ENCODE data around the gene THBS1.

The THBS1 gene

DNA sequence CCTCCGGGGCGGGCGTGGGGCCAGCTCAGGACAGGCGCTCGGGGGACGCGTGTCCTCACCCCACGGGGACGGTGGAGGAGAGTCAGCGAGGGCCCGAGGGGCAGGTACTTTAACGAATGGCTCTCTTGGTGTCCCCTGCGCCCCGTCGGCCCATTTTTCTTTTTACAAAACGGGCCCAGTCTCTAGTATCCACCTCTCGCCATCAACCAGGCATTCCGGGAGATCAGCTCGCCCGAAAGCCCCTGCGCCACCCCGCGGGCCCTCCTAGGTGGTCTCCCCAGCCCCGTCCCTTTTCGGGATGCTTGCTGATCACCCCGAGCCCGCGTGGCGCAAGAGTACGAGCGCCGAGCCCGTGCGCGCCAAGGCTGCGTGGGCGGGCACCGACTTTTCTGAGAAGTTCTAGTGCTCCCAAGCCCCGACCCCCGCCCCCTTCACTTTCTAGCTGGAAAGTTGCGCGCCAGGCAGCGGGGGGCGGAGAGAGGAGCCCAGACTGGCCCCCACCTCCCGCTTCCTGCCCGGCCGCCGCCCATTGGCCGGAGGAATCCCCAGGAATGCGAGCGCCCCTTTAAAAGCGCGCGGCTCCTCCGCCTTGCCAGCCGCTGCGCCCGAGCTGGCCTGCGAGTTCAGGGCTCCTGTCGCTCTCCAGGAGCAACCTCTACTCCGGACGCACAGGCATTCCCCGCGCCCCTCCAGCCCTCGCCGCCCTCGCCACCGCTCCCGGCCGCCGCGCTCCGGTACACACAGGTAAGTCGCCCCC, at the start of gene THBS1:
THBS1 (plus strand) TSS at position 595 of the 757 bp plus-strand sequence. CDS start 779 bp downstream, outside the sequence.
- peak; percentile 18 for DNase-seq (ENCODE audit: extremely low spot score)
- ChIA-PET POLR2A (no interaction called here), CTCF (interaction anchor here (0.6 to 1.9 kb wide), 6 partner anchors 9 to 382 kb away, joined by 3 to 5 read pairs (median 4); no protein-coding TSS in a partner anchor)
- TF ChIP-seq FOXK2 (IDR thresholded peaks at IDR 0.05) (no peak), L3MBTL2 (conservative IDR thresholded peaks at IDR 0.05) (no peak), FOXM1 (IDR thresholded peaks at IDR 0.05; ENCODE audit: borderline replicate concordance) (no peak), LEF1 (IDR thresholded peaks at IDR 0.05; ENCODE audit: borderline replicate concordance) (no peak), BHLHE40 (IDR thresholded peaks at IDR 0.05; ENCODE audit: borderline replicate concordance) (no peak), ARNT (IDR thresholded peaks at IDR 0.05) (no peak), ZNF384 (IDR thresholded peaks at IDR 0.05) (no peak), SP1 (IDR thresholded peaks at IDR 0.05) (no peak)

DNA sequence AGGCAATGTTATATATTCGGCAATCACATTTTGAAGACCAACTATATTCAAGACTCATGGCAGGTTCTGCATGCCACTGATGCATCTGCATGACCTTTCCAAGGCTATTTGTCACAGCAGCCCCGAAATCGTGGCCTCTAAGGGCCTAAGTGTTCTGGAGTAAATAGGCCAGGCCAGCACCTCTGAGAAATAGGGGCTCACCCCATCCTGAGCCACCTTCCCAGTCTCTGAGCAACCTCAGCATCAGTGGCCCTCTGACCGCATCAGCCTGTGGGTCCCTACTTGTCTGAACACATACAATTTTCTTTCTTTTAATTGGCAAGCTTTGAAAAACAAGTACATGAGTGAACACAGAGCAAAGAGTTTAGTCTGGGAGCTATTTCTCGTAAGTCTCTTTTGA, 45.9 kb upstream of the THBS1 start:
- TF ChIP-seq BHLHE40 (IDR thresholded peaks at IDR 0.05; ENCODE audit: borderline replicate concordance): no peak
- POLR2A ChIA-PET: no interaction called here
- CTCF ChIA-PET: no interaction called here
- no peak for DNase-seq (ENCODE audit: extremely low spot score)

DNA sequence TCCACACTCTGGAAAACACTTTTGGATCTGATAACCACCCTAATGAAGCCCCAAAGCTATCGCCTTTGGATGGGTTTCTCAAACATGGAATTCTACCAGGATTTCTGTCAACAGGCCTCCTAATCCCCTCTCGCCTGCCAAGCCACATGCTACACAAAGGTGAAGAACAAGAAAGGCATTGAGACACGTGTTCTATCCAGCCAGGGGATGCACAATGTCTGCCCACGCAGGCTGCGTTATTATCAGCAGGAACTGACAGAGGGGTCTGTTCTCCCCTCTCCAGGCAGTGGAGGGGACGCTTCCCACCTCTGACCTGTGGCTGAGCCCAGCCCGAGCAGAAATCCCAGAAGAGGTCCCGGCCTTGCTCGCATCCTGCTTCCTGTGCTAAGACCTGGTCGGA, 45.4 kb upstream of the THBS1 start:
- TF ChIP-seq ARNT (IDR thresholded peaks at IDR 0.05) (no peak), HDGF (IDR thresholded peaks at IDR 0.05; ENCODE audit: borderline replicate concordance) (no peak), FOXM1 (IDR thresholded peaks at IDR 0.05; ENCODE audit: borderline replicate concordance) (no peak), NFRKB (IDR thresholded peaks at IDR 0.05) (no peak), ZNF384 (IDR thresholded peaks at IDR 0.05) (no peak), CTBP1 (IDR thresholded peaks at IDR 0.05; ENCODE audit: borderline replicate concordance) (no peak), SUZ12 (IDR thresholded peaks at IDR 0.05) (no peak), LEF1 (IDR thresholded peaks at IDR 0.05; ENCODE audit: borderline replicate concordance) (no peak), FOXA1 (IDR thresholded peaks at IDR 0.05) (no peak), FOXK2 (IDR thresholded peaks at IDR 0.05) (no peak), SP1 (IDR thresholded peaks at IDR 0.05) (no peak), BHLHE40 (IDR thresholded peaks at IDR 0.05; ENCODE audit: borderline replicate concordance) (no peak), L3MBTL2 (conservative IDR thresholded peaks at IDR 0.05) (no peak), ELF4 (IDR thresholded peaks at IDR 0.05) (no peak), TARDBP (IDR thresholded peaks at IDR 0.05) (no peak)
- TF ChIP-seq, protein P1, sequence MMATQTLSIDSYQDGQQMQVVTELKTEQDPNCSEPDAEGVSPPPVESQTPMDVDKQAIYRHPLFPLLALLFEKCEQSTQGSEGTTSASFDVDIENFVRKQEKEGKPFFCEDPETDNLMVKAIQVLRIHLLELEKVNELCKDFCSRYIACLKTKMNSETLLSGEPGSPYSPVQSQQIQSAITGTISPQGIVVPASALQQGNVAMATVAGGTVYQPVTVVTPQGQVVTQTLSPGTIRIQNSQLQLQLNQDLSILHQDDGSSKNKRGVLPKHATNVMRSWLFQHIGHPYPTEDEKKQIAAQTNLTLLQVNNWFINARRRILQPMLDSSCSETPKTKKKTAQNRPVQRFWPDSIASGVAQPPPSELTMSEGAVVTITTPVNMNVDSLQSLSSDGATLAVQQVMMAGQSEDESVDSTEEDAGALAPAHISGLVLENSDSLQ (IDR thresholded peaks at IDR 0.05): no peak
- ChIA-PET POLR2A (no interaction called here), CTCF (no interaction called here)
- no peak for DNase-seq (ENCODE audit: extremely low spot score)

DNA sequence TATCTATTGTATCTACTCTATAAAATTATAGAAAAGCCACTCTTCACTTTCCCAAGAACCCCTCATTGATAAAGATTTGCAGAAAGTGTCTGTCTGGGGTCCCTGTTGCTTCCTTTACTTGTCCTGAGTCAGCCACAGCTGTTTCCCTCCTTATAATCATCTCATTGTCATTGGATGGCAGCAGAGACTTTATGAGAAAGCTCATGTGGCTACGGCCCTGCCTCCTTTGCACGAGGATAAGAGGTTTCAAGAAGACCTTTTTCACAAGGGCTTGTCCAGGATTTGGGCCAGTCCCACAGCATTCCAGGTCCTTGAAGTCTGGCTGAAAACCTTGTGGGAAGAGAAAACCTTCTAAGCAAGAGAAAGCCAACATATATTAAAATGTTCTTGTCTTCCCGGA, 41.9 kb upstream of the THBS1 start:
- CTCF ChIA-PET: no interaction called here
- no peak for DNase-seq (ENCODE audit: extremely low spot score)
- TF ChIP-seq FOXA1 (IDR thresholded peaks at IDR 0.05) (no peak), FOXK2 (IDR thresholded peaks at IDR 0.05) (no peak), ELF4 (IDR thresholded peaks at IDR 0.05) (no peak)
- POLR2A ChIA-PET: no interaction called here

DNA sequence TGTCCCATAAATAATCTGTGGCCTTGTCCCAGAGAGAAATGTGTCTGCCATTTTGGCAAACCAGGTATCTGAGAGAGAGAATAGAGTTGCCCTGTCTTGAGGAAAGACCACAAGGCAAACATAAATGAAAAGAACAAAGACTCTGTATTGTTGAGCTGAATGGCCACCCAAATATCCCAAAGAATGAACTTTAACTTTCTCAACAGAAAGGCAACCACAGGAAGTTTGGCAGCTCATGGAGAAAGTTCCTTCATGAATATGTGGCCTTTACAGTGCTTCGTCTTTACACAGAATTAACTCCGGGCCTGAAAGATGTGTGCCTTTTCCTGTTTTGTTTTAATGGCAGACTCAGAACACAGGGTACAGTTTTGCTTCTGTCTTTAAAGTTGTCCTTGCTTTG, 41.4 kb upstream of the THBS1 start:
- TF ChIP-seq, protein P1 (IDR thresholded peaks at IDR 0.05): no peak
- no peak for TF ChIP-seq NFRKB (IDR thresholded peaks at IDR 0.05)
- TF ChIP-seq ARNT (IDR thresholded peaks at IDR 0.05): no peak
- TF ChIP-seq ELF4 (IDR thresholded peaks at IDR 0.05): no peak
- no peak for TF ChIP-seq HDGF (IDR thresholded peaks at IDR 0.05; ENCODE audit: borderline replicate concordance)
- no peak for TF ChIP-seq CTBP1 (IDR thresholded peaks at IDR 0.05; ENCODE audit: borderline replicate concordance)
- no peak for TF ChIP-seq FOXM1 (IDR thresholded peaks at IDR 0.05; ENCODE audit: borderline replicate concordance)
- TF ChIP-seq FOXA1 (IDR thresholded peaks at IDR 0.05): no peak
- no peak for TF ChIP-seq L3MBTL2 (conservative IDR thresholded peaks at IDR 0.05)
- no peak for TF ChIP-seq SUZ12 (IDR thresholded peaks at IDR 0.05)
- CTCF ChIA-PET: no interaction called here
- DNase-seq (ENCODE audit: extremely low spot score): no peak
- POLR2A ChIA-PET: no interaction called here

DNA sequence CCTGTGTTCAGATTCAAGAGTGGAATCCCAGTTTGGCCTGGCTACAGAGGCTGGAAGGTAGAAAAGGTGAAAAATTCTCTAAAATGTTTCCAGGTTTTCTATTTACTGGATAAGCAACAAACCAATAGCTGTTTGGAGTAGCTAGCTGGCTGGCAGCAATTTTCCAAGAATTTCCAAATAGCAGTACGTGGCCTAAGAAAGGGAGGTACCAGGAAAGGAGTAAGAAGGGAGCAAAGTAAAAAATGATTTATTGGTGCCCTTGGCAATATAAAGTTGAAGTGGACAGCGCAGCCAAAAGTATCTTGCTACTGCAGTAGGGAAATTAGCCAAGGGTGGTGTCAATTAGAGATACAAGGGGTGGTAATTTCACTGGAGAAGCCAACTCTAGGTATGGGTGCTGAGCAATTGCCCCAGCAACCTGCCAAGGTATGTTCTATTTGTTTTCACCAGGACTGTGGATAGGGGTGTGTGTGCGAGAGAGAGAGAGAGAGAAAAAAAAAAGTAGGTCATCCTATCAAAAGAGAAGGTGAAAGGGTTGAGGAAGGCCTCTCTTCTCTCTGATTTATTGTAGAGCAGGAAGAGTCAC, 40.8 kb upstream of the THBS1 start:
- TF ChIP-seq ZNF384 (IDR thresholded peaks at IDR 0.05): no peak
- TF ChIP-seq CTBP1 (IDR thresholded peaks at IDR 0.05; ENCODE audit: borderline replicate concordance): no peak
- TF ChIP-seq FOXK2 (IDR thresholded peaks at IDR 0.05): no peak
- TF ChIP-seq SP1 (IDR thresholded peaks at IDR 0.05): no peak
- no peak for TF ChIP-seq FOXM1 (IDR thresholded peaks at IDR 0.05; ENCODE audit: borderline replicate concordance)
- TF ChIP-seq ELF4 (IDR thresholded peaks at IDR 0.05): no peak
- no peak for TF ChIP-seq FOXA1 (IDR thresholded peaks at IDR 0.05)
- no peak for TF ChIP-seq BHLHE40 (IDR thresholded peaks at IDR 0.05; ENCODE audit: borderline replicate concordance)
- TF ChIP-seq LEF1 (IDR thresholded peaks at IDR 0.05; ENCODE audit: borderline replicate concordance): no peak
- no peak for TF ChIP-seq L3MBTL2 (conservative IDR thresholded peaks at IDR 0.05)
- no peak for TF ChIP-seq ARNT (IDR thresholded peaks at IDR 0.05)
- TF ChIP-seq TARDBP (IDR thresholded peaks at IDR 0.05): no peak
- TF ChIP-seq HDGF (IDR thresholded peaks at IDR 0.05; ENCODE audit: borderline replicate concordance): no peak
- TF ChIP-seq NFRKB (IDR thresholded peaks at IDR 0.05): no peak
- TF ChIP-seq SUZ12 (IDR thresholded peaks at IDR 0.05): no peak
- TF ChIP-seq, protein P1 (IDR thresholded peaks at IDR 0.05): no peak
- ChIA-PET CTCF (no interaction called here), POLR2A (no interaction called here)
- no peak for DNase-seq (ENCODE audit: extremely low spot score)
